ENCODE results near the gene FAM50A. TPM values are rescaled to one million over a fixed set of nuclear protein-coding genes. Genes with fewer than 3 reads are reported as not detected.

The FAM50A gene
- polyA plus RNA-seq, 3 donors from 2014 or later: 45.2 to 63.3 (median 53.3) TPM

GRCh38 chrX:154426916-154427770 is 16.8 kb upstream of the FAM50A start:
- no peak overlapping the region for H3K27ac Mint-ChIP-seq
- H3K36me3 Mint-ChIP-seq: no peaks in the 10 kb centered on the region
- H3K9me3 Mint-ChIP-seq: no peaks in the 10 kb centered on the region
- H3K27me3 Mint-ChIP-seq (ENCODE audit: low read depth in 3 of 3): peaks cover 3 to 15% (median 11%) of the 10 kb centered on the region in 3 donors
- H3K4me3 Mint-ChIP-seq: peak overlapping the region in 2 of 5 donors; percentile 30 to 39
- no peak for DNase-seq
- peaks cover 21 to 25% of the 10 kb centered on the region in 2 donors for H3K4me1 Mint-ChIP-seq

GRCh38 chrX:154428176-154429171 is 15.5 kb upstream of the FAM50A start, which contains the start of gene ATP6AP1:
Gene ATP6AP1, plus strand, starts transcription at chrX:154428677. Its CDS starts 16 bp downstream, at chrX:154428693.
- DNase-seq: peak; percentile 88 to 90 (median 89)
- peaks cover 3 to 15% (median 11%) of the 10 kb centered on the region in 3 donors for H3K27me3 Mint-ChIP-seq (ENCODE audit: low read depth in 3 of 3)
- H3K4me1 Mint-ChIP-seq: peaks cover 21 to 25% of the 10 kb centered on the region in 2 donors
- H3K4me3 Mint-ChIP-seq: peak within 1 kb of the TSS; percentile 73 to 85 (median 80)
- peaks cover 0 to 4% (median 0%) of the 10 kb centered on the region in 3 donors for H3K36me3 Mint-ChIP-seq
- H3K27ac Mint-ChIP-seq: peak within 1 kb of the TSS; percentile 29 to 85 (median 74)
- H3K9me3 Mint-ChIP-seq: no peaks in the 10 kb centered on the region

- Mint-ChIP-seq H3K4me1 (peaks cover 21 to 25% of the 10 kb centered on the region in 2 donors), H3K27me3 (ENCODE audit: low read depth in 3 of 3) (peaks cover 3 to 19% (median 11%) of the 10 kb centered on the region in 3 donors), H3K27ac (peak overlapping the region in 4 of 6 donors; percentile 49 to 71 (median 64)), H3K36me3 (peaks cover 0 to 4% (median 0%) of the 10 kb centered on the region in 3 donors), H3K4me3 (peak overlapping the region; percentile 73 to 85 (median 80)), H3K9me3 (no peaks in the 10 kb centered on the region)
- DNase-seq: no peak
Measured at GRCh38 chrX:154429711-154430110, 14.2 kb upstream of the FAM50A start.

GRCh38 chrX:154430479-154430878 is 13.5 kb upstream of the FAM50A start:
- H3K27me3 Mint-ChIP-seq (ENCODE audit: low read depth in 3 of 3): peaks cover 3 to 19% (median 11%) of the 10 kb centered on the region in 3 donors
- H3K4me3 Mint-ChIP-seq: peak overlapping the region in 3 of 5 donors; percentile 12 to 54 (median 23)
- no peak for DNase-seq
- H3K9me3 Mint-ChIP-seq: no peaks in the 10 kb centered on the region
- peaks cover 0 to 4% (median 0%) of the 10 kb centered on the region in 3 donors for H3K36me3 Mint-ChIP-seq
- peak overlapping the region in 3 of 6 donors; percentile 10 to 67 (median 40) for H3K27ac Mint-ChIP-seq
- peaks cover 21 to 25% of the 10 kb centered on the region in 2 donors for H3K4me1 Mint-ChIP-seq

GRCh38 chrX:154430916-154431315 is 13.0 kb upstream of the FAM50A start:
- peak overlapping the region in 3 of 5 donors; percentile 12 to 54 (median 23) for H3K4me3 Mint-ChIP-seq
- H3K27me3 Mint-ChIP-seq (ENCODE audit: low read depth in 3 of 3): peaks cover 3 to 21% (median 11%) of the 10 kb centered on the region in 3 donors
- H3K4me1 Mint-ChIP-seq: peaks cover 21 to 25% of the 10 kb centered on the region in 2 donors
- H3K36me3 Mint-ChIP-seq: peaks cover 0 to 4% (median 0%) of the 10 kb centered on the region in 3 donors
- no peaks in the 10 kb centered on the region for H3K9me3 Mint-ChIP-seq
- H3K27ac Mint-ChIP-seq: peak overlapping the region in 2 of 6 donors; percentile 26 to 67
- DNase-seq: no peak

- no peaks in the 10 kb centered on the region for H3K9me3 Mint-ChIP-seq
- no peak overlapping the region for H3K4me3 Mint-ChIP-seq
- H3K4me1 Mint-ChIP-seq: peaks cover 23 to 29% of the 10 kb centered on the region in 2 donors
- no peak for DNase-seq
- no peak overlapping the region for H3K27ac Mint-ChIP-seq
- peaks cover 0 to 4% (median 0%) of the 10 kb centered on the region in 3 donors for H3K36me3 Mint-ChIP-seq
- peaks cover 3 to 25% (median 14%) of the 10 kb centered on the region in 3 donors for H3K27me3 Mint-ChIP-seq (ENCODE audit: low read depth in 3 of 3)
Measured at GRCh38 chrX:154431341-154431740, 12.6 kb upstream of the FAM50A start.

- H3K4me3 Mint-ChIP-seq: no peak overlapping the region
- H3K27me3 Mint-ChIP-seq (ENCODE audit: low read depth in 3 of 3): peaks cover 3 to 26% (median 16%) of the 10 kb centered on the region in 3 donors
- peaks cover 25 to 31% of the 10 kb centered on the region in 2 donors for H3K4me1 Mint-ChIP-seq
- no peak overlapping the region for H3K27ac Mint-ChIP-seq
- DNase-seq: no peak
- peaks cover 0 to 4% (median 0%) of the 10 kb centered on the region in 3 donors for H3K36me3 Mint-ChIP-seq
- H3K9me3 Mint-ChIP-seq: no peaks in the 10 kb centered on the region
Measured at GRCh38 chrX:154432210-154432609, 11.7 kb upstream of the FAM50A start.

GRCh38 chrX:154433605-154434004 is 10.3 kb upstream of the FAM50A start:
- H3K36me3 Mint-ChIP-seq: peaks cover 0 to 4% (median 0%) of the 10 kb centered on the region in 3 donors
- no peak for DNase-seq
- peak overlapping the region in 1 of 6 donors; percentile 58 for H3K27ac Mint-ChIP-seq
- peaks cover 6 to 22% (median 21%) of the 10 kb centered on the region in 3 donors for H3K27me3 Mint-ChIP-seq (ENCODE audit: low read depth in 3 of 3)
- no peaks in the 10 kb centered on the region for H3K9me3 Mint-ChIP-seq
- H3K4me1 Mint-ChIP-seq: peaks cover 24 to 28% of the 10 kb centered on the region in 2 donors
- H3K4me3 Mint-ChIP-seq: no peak overlapping the region

- peaks cover 22 to 26% of the 10 kb centered on the region in 2 donors for H3K4me1 Mint-ChIP-seq
- H3K27me3 Mint-ChIP-seq (ENCODE audit: low read depth in 3 of 3): peaks cover 6 to 19% (median 18%) of the 10 kb centered on the region in 3 donors
- peaks cover 0 to 4% (median 0%) of the 10 kb centered on the region in 3 donors for H3K36me3 Mint-ChIP-seq
- H3K4me3 Mint-ChIP-seq: no peak overlapping the region
- DNase-seq: no peak
- H3K9me3 Mint-ChIP-seq: no peaks in the 10 kb centered on the region
- H3K27ac Mint-ChIP-seq: no peak overlapping the region
Measured at GRCh38 chrX:154434394-154435168, 9.4 kb upstream of the FAM50A start.

GRCh38 chrX:154435171-154435733 is 8.7 kb upstream of the FAM50A start:
- DNase-seq: no peak
- H3K27me3 Mint-ChIP-seq (ENCODE audit: low read depth in 3 of 3): peaks cover 6 to 18% (median 15%) of the 10 kb centered on the region in 3 donors
- H3K27ac Mint-ChIP-seq: peak overlapping the region in 3 of 6 donors; percentile 28 to 53 (median 49)
- peaks cover 0 to 4% (median 0%) of the 10 kb centered on the region in 3 donors for H3K36me3 Mint-ChIP-seq
- no peak overlapping the region for H3K4me3 Mint-ChIP-seq
- peaks cover 18 to 23% of the 10 kb centered on the region in 2 donors for H3K4me1 Mint-ChIP-seq
- H3K9me3 Mint-ChIP-seq: no peaks in the 10 kb centered on the region

GRCh38 chrX:154436374-154436982 is 7.5 kb upstream of the FAM50A start:
- Mint-ChIP-seq H3K4me3 (peak overlapping the region; percentile 76 to 85 (median 78)), H3K27ac (peak overlapping the region; percentile 79 to 88 (median 86)), H3K27me3 (ENCODE audit: low read depth in 3 of 3) (peaks cover 6 to 16% (median 15%) of the 10 kb centered on the region in 3 donors), H3K36me3 (peaks cover 0 to 4% (median 0%) of the 10 kb centered on the region in 3 donors), H3K9me3 (no peaks in the 10 kb centered on the region), H3K4me1 (peaks cover 10 to 15% of the 10 kb centered on the region in 2 donors)
- DNase-seq: peak in 1 of 3 donors; percentile 47
